Muscle of leg (tissue), 11 donors: ENCODE results near the gene KIF16B. TPM values are rescaled to one million over a fixed set of nuclear protein-coding genes. Genes with fewer than 3 reads are reported as not detected.
"Not testable (repeated sequence)": the region's sequence is repeated elsewhere in the genome, so short reads cannot be mapped to it uniquely, and the experiment has no call there.

Experiments
- DNase-seq: peaks from one replicate; pipeline ENCODE4 v3.0.0; 2013
- H3K27ac ChIP-seq: one replicate; pipeline ENCODE4 v1.5.1; 2013; ENCODE audit warnings: mild to moderate bottlenecking, low read length, control low read depth
- H3K27me3 ChIP-seq: one replicate; pipeline ENCODE4 v1.6.1; 2013; ENCODE audit warnings: low read length; ENCODE audit not compliant: control insufficient read depth, insufficient read depth
- H3K36me3 ChIP-seq: one replicate; pipeline ENCODE4 v1.6.1; 2013; ENCODE audit warnings: low read length; ENCODE audit not compliant: control insufficient read depth, insufficient read depth
- H3K4me1 ChIP-seq: one replicate; pipeline ENCODE4 v1.6.1; 2013; ENCODE audit warnings: low read length; ENCODE audit not compliant: control insufficient read depth, insufficient read depth
- H3K4me3 ChIP-seq: one replicate; pipeline ENCODE4 v1.5.1; 2013; ENCODE audit warnings: low read length, control low read depth
- H3K9me3 ChIP-seq: replicated peaks from 2 replicates; pipeline ENCODE4 v1.6.1; 2013; ENCODE audit warnings: low read depth, low read length; ENCODE audit not compliant: control insufficient read depth
- WGBS: methylation state at CpG from one replicate; pipeline ENCODE4 v1.1.5; 2013; ENCODE audit warnings: missing lambda C conversion rate; ENCODE audit not compliant: insufficient coverage; 5-methylcytosine and 5-hydroxymethylcytosine counted together
- polyA plus RNA-seq, 8 donors: library from polyadenylated mRNA; unstranded; fragments of 120-200 nt; gene quantifications; one replicate each; pipeline versions ENCODE4 v1.2.1 to v1.2.3, GENCODE V29; 2013; ENCODE audit warnings: inconsistent platforms in 1 of 8, low replicate concordance in 1 of 8; ENCODE audit not compliant: insufficient read length in 8 of 8, insufficient read depth in 1 of 8
- total RNA-seq: library from RNA; stranded (reverse); fragments of 120-200 nt; gene quantifications from one replicate; pipeline ENCODE4 v1.2.4, GENCODE V29; 2013

Gene KIF16B
- total and polyA plus RNA-seq, 9 donors, result 17.2 to 30.3 (median 24.7) TPM

- no peaks in the 10 kb centered on the region for H3K9me3 ChIP-seq
- H3K36me3 ChIP-seq, result no peaks in the 10 kb centered on the region
- peaks cover 25% of the 10 kb centered on the region for H3K4me1 ChIP-seq
- H3K4me3 ChIP-seq, result peak overlapping the region; percentile 44
- DNase-seq, result peak; percentile 25
- no peaks in the 10 kb centered on the region for H3K27me3 ChIP-seq
- WGBS, result 35% methylated on average over 13 of the region's 18 CpGs
- H3K27ac ChIP-seq, result peak overlapping the region; percentile 74
Observed at GRCh38 chr20:16575390-16576140, 2.3 kb upstream of the KIF16B start.

- H3K27ac ChIP-seq, result peak overlapping the region; percentile 74
- H3K4me3 ChIP-seq, result peak overlapping the region; percentile 44
- peak; percentile 92 for DNase-seq
- no peaks in the 10 kb centered on the region for H3K27me3 ChIP-seq
- 1% methylated on average over 23 of the region's 39 CpGs for WGBS
- peaks cover 21% of the 10 kb centered on the region for H3K4me1 ChIP-seq
- no peaks in the 10 kb centered on the region for H3K9me3 ChIP-seq
- no peaks in the 10 kb centered on the region for H3K36me3 ChIP-seq
Observed at GRCh38 chr20:16574656-16575355, 1.6 kb upstream of the KIF16B start.

DNA sequence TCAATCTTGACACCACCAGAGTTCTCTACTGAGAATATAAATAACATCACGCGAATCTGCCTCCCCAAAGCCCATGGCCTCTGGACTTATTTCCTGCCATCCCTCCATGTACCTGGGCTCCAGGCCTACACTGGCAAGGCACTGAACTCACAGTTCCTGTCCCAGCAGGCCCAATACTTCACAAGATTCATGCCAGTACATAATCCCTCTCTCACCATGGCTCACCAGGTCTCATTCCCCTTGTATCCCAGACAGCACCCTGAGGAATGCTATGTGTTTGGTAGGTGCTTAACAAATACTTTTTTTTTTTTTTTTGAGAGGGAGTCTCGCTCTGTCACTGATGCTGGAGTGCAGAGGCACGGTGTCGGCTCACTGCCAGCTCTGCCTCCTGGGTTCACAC is 1.9 kb downstream of the KIF16B start:
- Histone ChIP-seq H3K4me1 (peaks cover 21% of the 10 kb centered on the region), H3K27ac (no peak overlapping the region), H3K9me3 (no peaks in the 10 kb centered on the region), H3K36me3 (no peaks in the 10 kb centered on the region), H3K27me3 (no peaks in the 10 kb centered on the region), H3K4me3 (no peak overlapping the region)
- 100% methylated on average over 2 of the region's 5 CpGs for WGBS
- no peak for DNase-seq

DNA sequence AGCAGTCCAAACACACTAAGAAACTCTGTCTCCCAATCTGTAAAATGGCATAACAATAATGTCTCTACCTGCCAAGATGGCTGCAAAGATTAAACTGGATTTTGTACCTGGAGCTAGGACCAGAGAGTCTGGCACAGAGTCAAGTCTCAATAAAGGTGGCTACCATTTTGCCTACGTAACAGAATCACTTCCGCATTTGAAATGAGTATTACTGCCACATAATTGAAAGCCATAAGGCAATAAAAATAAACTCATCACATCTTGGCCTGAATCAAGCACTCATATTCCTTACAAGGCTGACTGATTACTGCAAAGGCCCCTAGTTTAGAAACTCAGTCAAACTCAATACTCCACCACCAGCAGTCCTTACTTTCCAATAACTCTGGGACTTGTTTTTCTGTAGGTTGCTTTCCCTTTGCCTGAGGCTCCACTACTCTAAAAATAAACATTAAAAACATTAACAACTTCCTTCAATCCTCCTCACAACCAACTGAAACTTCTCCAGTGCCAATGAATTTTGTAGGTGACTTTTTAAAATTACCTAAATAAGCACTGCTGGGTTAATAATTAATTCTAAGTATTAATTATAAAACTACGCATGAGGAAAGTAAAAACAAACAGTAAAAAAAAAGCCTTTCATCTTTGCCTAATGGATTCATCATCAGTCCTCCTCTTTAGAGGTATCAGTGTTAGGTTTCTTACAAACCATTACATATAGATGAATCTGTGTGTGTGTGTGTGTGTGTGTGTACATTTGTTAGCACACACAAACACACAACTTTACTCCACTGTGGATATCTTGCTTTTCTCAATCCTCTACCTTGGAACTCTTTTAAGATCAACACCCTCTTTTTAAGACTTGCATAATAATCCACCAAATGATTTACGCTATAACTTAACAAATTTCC is 3.7 kb downstream of the KIF16B start:
- no peak for DNase-seq
- no peaks in the 10 kb centered on the region for H3K36me3 ChIP-seq
- no peaks in the 10 kb centered on the region for H3K9me3 ChIP-seq
- 92% methylated on average over 2 of the region's 4 CpGs for WGBS
- H3K27me3 ChIP-seq, result no peaks in the 10 kb centered on the region
- H3K27ac ChIP-seq, result no peak overlapping the region
- no peak overlapping the region for H3K4me3 ChIP-seq
- H3K4me1 ChIP-seq, result peaks cover 11% of the 10 kb centered on the region

DNA sequence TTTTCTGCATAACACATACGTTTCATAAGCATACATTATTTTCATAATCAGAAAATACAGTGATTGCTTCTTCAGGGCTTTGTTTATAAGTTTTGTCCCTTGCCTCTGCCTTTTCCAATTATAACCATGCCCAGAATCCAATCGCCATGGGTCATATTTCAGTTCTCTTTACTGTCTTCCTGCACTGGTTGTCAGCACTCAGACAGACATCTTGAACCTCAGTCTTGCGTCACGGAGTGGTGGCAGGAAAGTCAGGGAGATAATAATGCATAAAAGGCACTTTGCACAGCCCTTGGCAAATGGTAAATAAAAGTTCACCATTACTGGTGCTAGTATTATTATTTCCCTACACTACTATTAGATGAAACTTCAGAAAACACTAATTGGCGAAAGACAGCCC is 7.2 kb downstream of the KIF16B start:
- WGBS, result 83% methylated on average over 1 of the region's 5 CpGs
- H3K4me1 ChIP-seq, result no peaks in the 10 kb centered on the region
- H3K27me3 ChIP-seq, result no peaks in the 10 kb centered on the region
- no peaks in the 10 kb centered on the region for H3K9me3 ChIP-seq
- H3K36me3 ChIP-seq, result no peaks in the 10 kb centered on the region
- H3K27ac ChIP-seq, result no peak overlapping the region
- H3K4me3 ChIP-seq, result no peak overlapping the region
- no peak for DNase-seq

GRCh38 chr20:16564079-16564478 is 9.2 kb downstream of the KIF16B start:
- not testable (repeated sequence) for H3K4me1 ChIP-seq, H3K27ac ChIP-seq, H3K36me3 ChIP-seq, H3K4me3 ChIP-seq, H3K9me3 ChIP-seq, H3K27me3 ChIP-seq, DNase-seq
- 100% methylated on average over 2 of the region's 5 CpGs for WGBS

- H3K27ac ChIP-seq, result no peak overlapping the region
- WGBS, result 53% methylated on average over 5 of the region's 5 CpGs
- H3K9me3 ChIP-seq, result no peaks in the 10 kb centered on the region
Observed at GRCh38 chr20:16563066-16563806, 10.0 kb downstream of the KIF16B start.

GRCh38 chr20:16562259-16562658 is 11.0 kb downstream of the KIF16B start:
- Histone ChIP-seq H3K36me3 (no peaks in the 10 kb centered on the region), H3K9me3 (no peaks in the 10 kb centered on the region), H3K27me3 (no peaks in the 10 kb centered on the region), H3K4me1 (no peaks in the 10 kb centered on the region), H3K4me3 (no peak overlapping the region), H3K27ac (no peak overlapping the region)
- no peak for DNase-seq
- WGBS, result 80% methylated on average over 1 of the region's 10 CpGs

More at GRCh38 chr20:16563066-16563806, 10.0 kb downstream of the KIF16B start:
- no peak for DNase-seq
- H3K27me3 ChIP-seq, result no peaks in the 10 kb centered on the region
- no peaks in the 10 kb centered on the region for H3K36me3 ChIP-seq
- H3K4me1 ChIP-seq, result no peaks in the 10 kb centered on the region
- no peak overlapping the region for H3K4me3 ChIP-seq

- H3K4me1 ChIP-seq, result peaks cover 8% of the 10 kb centered on the region
- H3K27me3 ChIP-seq, result no peaks in the 10 kb centered on the region
- no peaks in the 10 kb centered on the region for H3K9me3 ChIP-seq
- DNase-seq, result no peak
- 100% methylated on average over 1 of the region's 9 CpGs for WGBS
- no peak overlapping the region for H3K4me3 ChIP-seq
- no peaks in the 10 kb centered on the region for H3K36me3 ChIP-seq
- no peak overlapping the region for H3K27ac ChIP-seq
Observed at GRCh38 chr20:16560661-16561060, 12.6 kb downstream of the KIF16B start.
